HG03520 (cell line): ENCODE results near the gene ERH.
"Not testable (repeated sequence)": the region's sequence is repeated elsewhere in the genome, so short reads cannot be mapped to it uniquely, and the experiment has no call there.

Experiments
- ATAC-seq: cut with Tn5 transposase; IDR thresholded peaks from one replicate; pipeline ENCODE4 v1.9.1; 2021; ENCODE audit warnings: mild to moderate bottlenecking, moderate library complexity; ENCODE audit not compliant: unreplicated experiment

The ERH gene

GRCh38 chr14:69398818-69399210 lies 715 bp upstream of the ERH start:
- ATAC-seq, result peak; percentile 21

DNA sequence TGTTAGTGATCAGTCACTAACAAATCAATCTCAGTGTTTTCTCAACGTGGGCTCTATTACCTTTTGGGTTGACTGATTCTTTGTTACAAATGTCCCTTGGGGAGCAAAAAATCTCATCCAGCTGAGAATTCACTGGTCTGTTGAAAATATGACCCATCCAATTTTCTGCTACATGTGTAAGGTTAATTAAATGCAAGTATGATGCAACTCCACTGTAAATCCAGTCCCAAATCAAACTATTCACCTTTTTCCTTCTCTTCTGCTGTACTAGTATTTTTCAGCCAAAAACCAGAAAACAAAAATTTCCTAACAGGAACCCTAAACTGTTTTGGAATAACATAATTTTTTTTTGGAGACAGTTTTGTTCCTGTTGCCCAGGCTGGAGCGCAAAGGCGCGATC lies 2.2 kb downstream of the ERH start:
- ATAC-seq, result no peak

DNA sequence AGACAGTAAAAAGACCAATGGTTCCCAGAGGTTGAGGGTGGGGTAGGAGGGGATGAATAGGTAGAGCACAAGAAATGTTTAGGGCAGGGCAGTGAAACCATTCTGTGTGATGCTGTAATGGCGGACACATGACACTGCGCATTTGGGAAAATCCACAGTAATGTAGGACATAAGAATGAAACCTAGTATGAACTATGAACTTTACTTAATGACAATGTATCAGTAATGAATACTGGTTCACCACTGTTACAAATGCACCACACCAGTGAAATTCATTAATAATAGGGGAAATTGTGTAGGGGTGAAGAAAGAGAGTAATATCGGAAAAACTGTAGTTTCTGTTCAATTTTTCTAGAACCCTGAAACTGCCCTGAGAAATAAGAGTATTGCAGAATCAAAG lies 5.6 kb downstream of the ERH start:
- no peak for ATAC-seq

DNA sequence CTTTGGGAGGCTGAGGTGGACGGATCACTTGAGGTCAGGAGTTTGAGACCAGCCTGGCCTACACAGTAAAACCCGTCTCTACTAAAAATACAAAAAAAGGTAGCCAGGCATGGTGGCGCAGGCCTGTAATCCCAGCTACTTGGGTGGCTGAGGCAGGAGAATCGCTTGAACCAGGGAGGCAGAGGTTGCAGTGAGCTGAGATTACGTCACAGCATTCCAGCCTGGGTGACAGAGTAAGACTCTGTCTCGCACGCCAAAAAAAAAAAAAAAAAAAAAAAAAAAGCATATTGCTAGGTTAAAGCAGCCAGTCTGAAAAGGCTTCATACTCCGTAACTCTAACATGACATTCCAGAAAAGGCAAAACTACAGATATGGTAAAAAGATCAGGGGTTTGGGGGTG lies 6.7 kb downstream of the ERH start:
- not testable (repeated sequence) for ATAC-seq

GRCh38 chr14:69387311-69387710 lies 10.8 kb downstream of the ERH start:
- no peak for ATAC-seq

- ATAC-seq, result no peak
Observed at GRCh38 chr14:69378274-69378673, 19.8 kb downstream of the ERH start.

- no peak for ATAC-seq
Observed at GRCh38 chr14:69376439-69376838, 21.7 kb downstream of the ERH start.

- ATAC-seq, result no peak
Observed at GRCh38 chr14:69375722-69376121, 22.4 kb downstream of the ERH start.

GRCh38 chr14:69375182-69375581 lies 22.9 kb downstream of the ERH start:
- no peak for ATAC-seq

- no peak for ATAC-seq
Observed at GRCh38 chr14:69374235-69374634, 23.9 kb downstream of the ERH start.

DNA sequence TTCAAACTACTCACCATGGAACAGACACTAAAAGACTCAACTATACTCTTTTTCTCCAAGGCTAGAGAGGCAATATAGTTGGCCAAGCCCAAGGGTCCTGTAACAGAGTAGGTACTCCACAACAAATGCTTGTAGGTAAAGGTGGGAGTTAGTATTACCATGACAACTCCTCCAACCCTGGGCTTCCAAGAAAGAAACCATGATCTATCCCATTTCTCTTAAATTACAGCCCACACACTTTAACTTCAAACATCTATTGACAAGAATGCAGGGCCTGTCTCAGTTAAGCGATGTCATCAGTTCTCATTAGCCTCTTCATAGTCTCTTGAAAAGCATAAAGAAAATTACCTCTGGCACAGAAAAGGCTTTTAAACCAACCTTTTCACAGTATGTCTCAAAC lies 25.0 kb downstream of the ERH start:
- no peak for ATAC-seq

GRCh38 chr14:69372146-69372545 lies 26.0 kb downstream of the ERH start:
- no peak for ATAC-seq

GRCh38 chr14:69370061-69370460 lies 28.0 kb downstream of the ERH start:
- ATAC-seq, result no peak

DNA sequence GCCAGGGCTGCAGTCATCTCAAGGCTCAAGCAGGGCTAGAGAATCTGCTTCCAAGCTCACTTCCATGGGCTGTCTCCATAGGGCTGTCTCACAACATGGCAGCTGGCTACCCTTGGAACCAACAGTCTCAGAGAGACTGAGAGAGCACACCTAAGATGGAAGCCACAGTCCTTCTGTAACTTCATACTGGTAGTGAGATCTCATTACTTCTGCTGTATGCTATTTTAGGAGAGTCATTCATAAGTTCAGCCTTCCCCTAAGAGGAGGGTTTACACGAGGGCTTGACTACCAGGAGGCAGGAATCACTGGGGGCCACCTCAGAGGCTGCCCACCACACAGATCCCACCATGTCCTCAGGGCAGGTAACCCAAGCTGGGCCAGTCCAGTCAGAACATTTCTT lies 29.7 kb downstream of the ERH start:
- no peak for ATAC-seq

DNA sequence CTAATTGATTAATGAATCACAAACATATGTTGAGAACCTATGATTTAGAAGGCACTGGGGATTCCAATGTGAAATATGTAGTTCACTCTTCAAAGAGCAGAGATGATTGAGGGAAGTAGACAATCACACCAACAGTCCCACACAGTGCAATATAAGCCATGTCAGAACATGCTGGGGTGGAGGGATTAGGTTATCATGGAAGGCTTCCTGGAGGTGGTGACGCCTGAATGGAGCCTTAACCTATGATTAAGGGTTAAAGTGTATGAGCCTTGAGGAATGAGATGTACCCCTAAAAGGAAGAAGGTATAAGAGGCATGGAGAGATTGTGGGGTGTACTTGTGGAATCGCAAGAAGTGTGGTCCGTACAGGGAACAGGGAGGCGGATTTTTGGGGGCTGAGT lies 31.3 kb downstream of the ERH start:
- ATAC-seq, result no peak

GRCh38 chr14:69366069-69366468 lies 32.0 kb downstream of the ERH start:
- no peak for ATAC-seq

DNA sequence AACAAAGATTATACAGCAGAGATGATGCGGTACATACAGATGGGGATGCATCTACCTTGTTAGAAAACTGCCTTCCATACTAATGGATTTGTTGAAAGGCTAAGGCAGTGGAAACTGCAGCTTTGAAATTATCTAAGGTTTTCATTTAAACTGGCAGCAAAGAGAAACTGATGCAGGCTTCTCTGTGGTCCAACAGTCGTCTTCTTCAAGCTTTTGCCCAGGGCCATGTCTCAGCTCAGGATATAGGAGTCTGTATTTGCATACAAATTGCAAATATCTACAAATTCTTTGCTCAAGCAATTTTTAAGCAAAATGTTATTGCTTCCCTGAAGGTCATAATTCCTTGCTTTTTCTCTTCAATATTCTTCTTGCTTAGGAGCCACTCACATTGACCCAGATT lies 33.7 kb downstream of the ERH start:
- ATAC-seq, result no peak

DNA sequence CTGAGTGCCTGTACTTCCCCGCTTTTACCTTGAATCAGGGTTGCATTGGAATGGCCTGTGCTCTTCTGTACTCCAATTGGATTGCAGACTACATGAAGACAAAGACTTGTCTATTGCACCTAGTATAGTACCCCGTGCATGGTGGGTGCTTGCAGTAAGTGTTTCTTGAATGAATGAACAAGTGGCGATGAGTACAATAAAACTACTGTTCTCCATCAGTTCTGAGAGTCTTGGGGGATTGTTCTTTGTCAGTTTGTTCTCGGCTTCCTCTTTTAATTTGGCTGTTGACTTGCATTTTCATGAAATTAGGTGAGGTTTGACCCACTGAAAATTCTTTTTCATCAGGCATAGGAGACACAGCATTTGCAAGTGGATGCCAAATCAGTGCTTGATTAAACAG lies 34.1 kb downstream of the ERH start:
- ATAC-seq, result no peak

DNA sequence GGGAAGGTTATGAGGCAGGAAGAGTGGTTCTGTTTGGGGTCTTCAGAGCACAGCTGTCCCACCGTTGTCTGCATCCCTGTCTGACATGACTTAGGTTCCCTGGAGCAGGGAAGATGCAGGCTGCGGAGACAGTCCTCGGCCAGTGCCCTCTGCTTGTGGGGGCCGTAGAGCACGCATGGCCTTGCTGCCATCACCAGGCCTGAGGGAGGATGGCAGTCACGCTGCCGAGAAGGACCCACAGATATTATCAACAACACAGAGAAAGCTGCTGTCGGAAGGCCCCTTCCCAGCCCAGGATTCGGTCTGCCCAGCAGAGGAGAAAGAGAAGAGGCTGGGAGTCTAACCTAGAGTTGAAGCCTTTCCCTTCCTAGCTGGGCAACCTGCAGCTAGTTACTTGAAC lies 35.0 kb downstream of the ERH start:
- no peak for ATAC-seq

DNA sequence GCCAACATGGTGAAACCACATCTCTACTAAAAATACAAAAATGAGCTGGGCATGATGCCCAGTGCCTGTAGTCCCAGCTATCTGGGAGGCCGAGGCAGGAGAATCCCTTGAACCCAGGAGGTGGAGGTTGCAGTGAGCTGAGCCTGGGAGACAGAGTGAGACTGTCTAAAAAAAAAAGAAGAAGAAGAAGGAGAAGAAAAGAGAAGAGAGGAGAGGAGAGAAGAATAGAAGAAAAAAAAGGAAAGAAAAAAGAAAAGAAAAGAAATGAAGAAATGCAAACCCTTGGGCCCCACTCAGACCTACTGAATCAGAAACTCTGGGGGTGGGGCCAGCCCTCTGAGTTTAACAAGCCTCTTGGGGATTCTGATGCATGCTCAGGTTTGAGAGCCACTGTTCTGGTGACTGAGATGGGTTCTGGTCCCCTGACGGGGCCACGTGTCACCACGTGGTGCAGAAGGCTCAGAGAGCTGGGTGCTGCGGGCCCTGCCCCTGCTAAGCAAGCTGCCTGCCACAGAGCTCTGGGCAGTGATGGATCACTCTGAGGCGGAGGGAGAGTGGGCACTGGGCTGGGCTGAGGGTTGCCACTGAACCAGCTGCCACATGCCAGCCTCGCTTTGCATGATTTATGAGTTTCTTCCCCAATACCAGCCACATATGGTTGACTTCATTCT lies 37.5 kb downstream of the ERH start:
- ATAC-seq, result no peak

DNA sequence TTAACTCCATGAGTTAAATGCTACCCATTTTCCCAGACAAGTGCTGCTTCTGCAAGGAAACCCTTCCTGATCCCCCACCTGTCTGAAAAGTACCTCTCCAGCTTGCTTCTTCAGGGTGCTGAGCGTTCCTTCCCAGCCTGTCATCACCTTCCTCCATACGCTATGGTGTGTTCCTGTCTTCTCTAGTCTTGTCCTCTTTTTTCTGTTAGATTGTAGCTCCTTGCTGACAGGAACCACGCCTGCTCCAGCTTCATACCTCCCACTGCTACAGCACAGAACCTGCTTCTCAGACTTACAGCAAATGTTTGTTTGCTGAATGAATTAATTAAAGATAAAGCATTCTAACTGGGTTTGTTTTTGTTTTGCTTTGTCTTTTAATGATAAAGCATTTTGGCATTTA lies 39.1 kb downstream of the ERH start:
- ATAC-seq, result no peak

- no peak for ATAC-seq
Observed at GRCh38 chr14:69358233-69358963, 39.7 kb downstream of the ERH start.
